ENCODE measurements around the gene POLD4.

The POLD4 gene

DNA sequence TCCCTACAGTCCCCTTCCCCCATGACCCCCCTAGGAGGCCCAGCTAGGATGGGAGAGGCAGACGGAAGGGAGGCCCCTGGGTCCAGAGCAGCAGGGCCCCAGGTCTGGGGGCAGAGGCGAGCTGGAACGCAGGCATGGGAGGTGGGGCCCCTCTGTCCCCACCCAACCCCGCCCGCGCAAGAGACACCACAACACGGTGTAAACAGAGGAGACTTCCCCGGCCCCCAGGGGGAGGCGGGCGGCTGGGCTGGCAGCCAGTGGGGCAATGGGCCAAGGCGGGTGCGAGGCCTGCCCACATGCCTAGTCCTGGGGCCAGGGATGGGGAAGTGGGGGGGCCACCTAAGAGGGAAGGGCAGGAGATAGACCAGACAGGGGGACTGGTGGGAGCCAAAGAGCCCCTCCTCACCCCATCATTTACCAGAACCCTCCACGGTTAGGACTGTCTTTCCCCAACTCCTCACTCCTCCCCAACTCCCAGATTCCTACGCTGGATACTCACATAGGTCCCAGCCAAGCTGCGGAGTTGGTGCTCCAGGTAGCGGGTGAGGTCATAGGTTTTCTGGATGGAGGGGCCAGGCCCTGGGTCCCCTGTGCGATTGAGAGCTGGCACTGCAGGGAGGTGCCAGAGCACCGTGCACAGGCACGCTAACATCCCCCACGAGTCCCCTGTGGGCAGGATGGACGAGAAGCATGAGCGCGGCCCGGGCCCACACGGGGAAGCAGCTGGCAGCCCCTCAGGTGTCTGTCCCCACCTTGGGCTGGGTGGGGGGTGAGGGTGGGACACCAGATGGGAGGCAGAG, 13.8 kb upstream of the POLD4 start:
- WGBS (ENCODE audit: extremely low coverage, insufficient coverage, insufficient read length) = no CpG with 5 or more reads among the region's 25 CpGs

DNA sequence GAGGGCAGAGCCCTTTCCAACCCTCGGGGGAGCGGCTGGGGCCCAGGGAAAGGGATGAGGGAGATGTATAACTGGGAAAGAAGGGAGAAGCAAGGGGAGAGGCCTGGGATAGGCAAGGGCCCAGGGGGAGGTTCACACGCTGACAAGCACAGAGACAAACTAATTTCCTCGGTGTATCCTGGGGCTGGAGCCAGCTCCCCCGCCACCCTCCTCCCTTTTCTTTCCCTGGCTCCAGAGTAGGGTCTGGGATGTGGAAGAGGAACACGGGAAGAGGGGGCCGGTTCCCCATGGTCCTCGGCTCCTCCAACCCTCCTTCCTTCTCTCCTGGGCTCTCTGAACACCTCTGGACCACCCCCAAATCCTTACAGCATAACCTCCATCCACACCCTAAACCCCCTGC, 13.2 kb upstream of the POLD4 start:
- no peak overlapping the region for H3K4me3 ChIP-seq (ENCODE audit: low read depth, low read length)
- H3K4ac ChIP-seq (ENCODE audit: low read depth, low read length) = no peak overlapping the region
- H3K27me3 ChIP-seq (ENCODE audit: insufficient read depth, low read length) = no peaks in the 10 kb centered on the region
- DNase-seq = no peak
- no peak overlapping the region for H3K14ac ChIP-seq (ENCODE audit: low read length)
- no peaks in the 10 kb centered on the region for H3K79me2 ChIP-seq (ENCODE audit: control insufficient read depth, insufficient read depth, low read length, poor library complexity)
- H2BK5ac ChIP-seq (ENCODE audit: low read depth, low read length, poor library complexity) = no peak overlapping the region
- no peak overlapping the region for H3K4me2 ChIP-seq (ENCODE audit: low read length)
- H2AFZ ChIP-seq (ENCODE audit: insufficient read depth, low read length, poor library complexity) = no peak overlapping the region
- no peak overlapping the region for H4K12ac ChIP-seq (ENCODE audit: low read depth, low read length)
- no peak overlapping the region for H3K9ac ChIP-seq (ENCODE audit: low read length)
- H3K36me3 ChIP-seq (ENCODE audit: control insufficient read depth in 1 of 2, insufficient read depth in 2 of 2, low read length in 2 of 2) = peaks cover 4 to 9% of the 10 kb centered on the region in 2 experiments
- WGBS (ENCODE audit: extremely low coverage, insufficient coverage, insufficient read length) = no CpG with 5 or more reads among the region's 8 CpGs
- no peak overlapping the region for H2BK12ac ChIP-seq (ENCODE audit: low read length)
- no peak overlapping the region for H3K27ac ChIP-seq (ENCODE audit: low read depth, low read length)
- H3K9me3 ChIP-seq (ENCODE audit: insufficient read depth, low read depth, low read length) = peaks cover 4% of the 10 kb centered on the region
- no peak overlapping the region for H2BK120ac ChIP-seq (ENCODE audit: insufficient read depth, low read length, poor library complexity)
- H4K91ac ChIP-seq (ENCODE audit: low read depth, low read length) = no peak overlapping the region
- no peak overlapping the region for H2AK5ac ChIP-seq (ENCODE audit: low read length)
- peaks cover 5% of the 10 kb centered on the region for H3K79me1 ChIP-seq (ENCODE audit: low read length)
- H3K4me1 ChIP-seq (ENCODE audit: control insufficient read depth in 1 of 2, insufficient read depth in 2 of 2, low read length in 2 of 2) = peaks cover 23 to 24% of the 10 kb centered on the region in 2 experiments
- H3K23ac ChIP-seq (ENCODE audit: low read length) = no peak overlapping the region
- H3K18ac ChIP-seq (ENCODE audit: low read length) = no peak overlapping the region
- no peak overlapping the region for H4K8ac ChIP-seq (ENCODE audit: low read depth, low read length)

More for the DNA sequence above, 13.8 kb upstream of the POLD4 start:
- H3K4me3 ChIP-seq (ENCODE audit: low read depth, low read length) = no peak overlapping the region
- no peak overlapping the region for H4K12ac ChIP-seq (ENCODE audit: low read depth, low read length)
- H2BK120ac ChIP-seq (ENCODE audit: insufficient read depth, low read length, poor library complexity) = no peak overlapping the region
- no peak overlapping the region for H3K4me2 ChIP-seq (ENCODE audit: low read length)
- H3K79me2 ChIP-seq (ENCODE audit: control insufficient read depth, insufficient read depth, low read length, poor library complexity) = no peaks in the 10 kb centered on the region
- peaks cover 29 to 30% of the 10 kb centered on the region in 2 experiments for H3K4me1 ChIP-seq (ENCODE audit: control insufficient read depth in 1 of 2, insufficient read depth in 2 of 2, low read length in 2 of 2)
- H3K18ac ChIP-seq (ENCODE audit: low read length) = no peak overlapping the region
- no peaks in the 10 kb centered on the region for H3K27me3 ChIP-seq (ENCODE audit: insufficient read depth, low read length)
- no peak overlapping the region for H3K27ac ChIP-seq (ENCODE audit: low read depth, low read length)
- no peak overlapping the region for H3K23ac ChIP-seq (ENCODE audit: low read length)
- H2BK12ac ChIP-seq (ENCODE audit: low read length) = no peak overlapping the region
- H4K91ac ChIP-seq (ENCODE audit: low read depth, low read length) = no peak overlapping the region
- H3K36me3 ChIP-seq (ENCODE audit: control insufficient read depth in 1 of 2, insufficient read depth in 2 of 2, low read length in 2 of 2) = peaks cover 4 to 9% of the 10 kb centered on the region in 2 experiments
- no peak for DNase-seq
- no peak overlapping the region for H4K8ac ChIP-seq (ENCODE audit: low read depth, low read length)
- H3K9ac ChIP-seq (ENCODE audit: low read length) = no peak overlapping the region
- H3K9me3 ChIP-seq (ENCODE audit: insufficient read depth, low read depth, low read length) = peaks cover 4% of the 10 kb centered on the region
- H2AFZ ChIP-seq (ENCODE audit: insufficient read depth, low read length, poor library complexity) = peak overlapping the region; percentile 10
- no peak overlapping the region for H3K14ac ChIP-seq (ENCODE audit: low read length)
- no peak overlapping the region for H3K4ac ChIP-seq (ENCODE audit: low read depth, low read length)
- H2BK5ac ChIP-seq (ENCODE audit: low read depth, low read length, poor library complexity) = no peak overlapping the region
- no peak overlapping the region for H2AK5ac ChIP-seq (ENCODE audit: low read length)
- H3K79me1 ChIP-seq (ENCODE audit: low read length) = peaks cover 8% of the 10 kb centered on the region

DNA sequence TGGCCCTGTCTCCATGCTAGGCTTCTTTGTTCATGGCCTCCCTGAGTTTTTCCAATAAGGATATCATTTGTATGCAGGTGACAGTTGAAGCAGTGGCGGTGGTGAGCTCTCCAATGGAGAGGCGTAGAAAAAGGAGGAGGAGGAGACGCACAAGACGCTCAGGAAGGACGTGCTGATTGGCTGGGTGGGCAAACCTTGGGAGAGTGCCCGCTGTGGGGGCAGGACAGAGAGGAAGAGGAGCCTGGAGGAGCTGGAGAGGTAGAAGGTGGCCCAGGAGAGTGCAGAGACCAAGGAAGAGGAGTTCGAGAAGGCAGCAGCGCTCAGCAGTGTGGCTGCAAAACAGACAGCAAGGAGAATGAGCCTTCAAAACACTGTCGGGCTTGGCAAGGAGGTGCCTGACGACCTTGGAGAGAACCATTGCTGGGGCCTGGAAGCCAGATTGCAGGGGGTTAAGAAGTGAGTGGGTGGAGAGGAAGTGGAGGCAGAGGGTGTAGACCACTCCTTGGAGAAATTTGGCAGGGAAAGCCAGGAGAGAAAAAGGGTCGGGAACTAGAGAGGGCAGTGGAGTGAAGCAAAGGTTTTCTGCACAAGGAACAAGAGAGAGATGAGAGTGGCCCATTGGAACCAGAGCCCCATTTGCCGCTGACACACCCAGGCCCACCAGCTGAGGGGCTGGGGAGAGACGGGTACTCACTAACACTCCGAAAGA, 12.5 kb upstream of the POLD4 start:
- H2AFZ ChIP-seq (ENCODE audit: insufficient read depth, low read length, poor library complexity) = no peak overlapping the region
- no peak overlapping the region for H4K91ac ChIP-seq (ENCODE audit: low read depth, low read length)

DNA sequence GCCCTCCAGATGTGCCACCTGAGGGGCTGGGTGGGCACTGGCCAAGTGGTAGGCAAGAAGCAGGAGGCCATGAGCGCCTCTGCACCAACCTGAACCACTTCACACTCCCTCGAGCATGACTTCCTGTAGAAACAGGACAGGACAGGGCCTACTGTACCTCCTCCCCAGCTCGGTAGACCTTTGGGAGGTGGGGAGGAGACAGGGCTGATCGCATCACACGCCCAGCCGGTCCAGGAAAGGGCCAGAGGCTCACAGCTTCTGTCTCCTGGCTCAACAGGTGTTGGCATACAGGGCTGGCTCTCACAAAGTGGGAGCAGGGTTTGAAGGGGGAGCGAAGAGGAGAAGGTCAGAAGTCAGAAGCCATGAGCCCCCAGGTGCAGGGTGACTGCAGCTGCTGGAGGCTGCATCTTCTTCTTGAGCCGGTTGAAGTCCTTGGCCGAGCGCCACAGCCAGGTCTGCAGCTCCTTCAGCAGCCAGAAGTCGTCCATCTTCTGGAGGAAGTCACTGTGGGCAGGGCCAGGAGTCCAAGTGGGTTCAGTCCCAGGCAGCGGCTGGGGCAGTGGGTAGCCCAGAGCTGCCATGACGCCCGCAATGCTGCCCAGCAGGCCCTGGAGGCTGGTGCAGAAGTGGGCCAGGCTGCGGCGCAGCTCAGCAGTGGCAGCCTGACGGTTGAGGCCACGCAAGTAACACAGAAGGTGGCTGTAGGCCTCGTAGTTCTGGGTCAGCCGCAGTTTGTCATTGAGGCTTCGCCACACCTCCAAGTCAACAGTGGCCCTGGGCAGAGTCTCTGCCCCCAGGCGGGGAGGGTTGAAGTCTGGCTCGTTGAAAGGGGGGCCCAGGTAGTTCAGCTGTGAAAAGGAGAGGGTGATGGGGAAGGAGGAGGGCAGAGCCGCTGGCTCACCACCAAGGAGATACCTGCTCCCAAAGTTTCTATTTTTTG, 11.7 kb upstream of the POLD4 start:
- Histone ChIP-seq H3K27me3 (ENCODE audit: insufficient read depth, low read length) (no peaks in the 10 kb centered on the region), H4K8ac (ENCODE audit: low read depth, low read length) (no peak overlapping the region), H2AK5ac (ENCODE audit: low read length) (no peak overlapping the region), H3K36me3 (ENCODE audit: control insufficient read depth in 1 of 2, insufficient read depth in 2 of 2, low read length in 2 of 2) (peaks cover 4 to 9% of the 10 kb centered on the region in 2 experiments), H4K91ac (ENCODE audit: low read depth, low read length) (no peak overlapping the region), H3K79me1 (ENCODE audit: low read length) (peaks cover 5% of the 10 kb centered on the region), H2BK120ac (ENCODE audit: insufficient read depth, low read length, poor library complexity) (no peak overlapping the region), H3K23ac (ENCODE audit: low read length) (no peak overlapping the region), H3K4ac (ENCODE audit: low read depth, low read length) (no peak overlapping the region), H4K12ac (ENCODE audit: low read depth, low read length) (no peak overlapping the region), H3K27ac (ENCODE audit: low read depth, low read length) (no peak overlapping the region), H3K4me1 (ENCODE audit: control insufficient read depth in 1 of 2, insufficient read depth in 2 of 2, low read length in 2 of 2) (peaks cover 10 to 11% of the 10 kb centered on the region in 2 experiments), H3K18ac (ENCODE audit: low read length) (no peak overlapping the region), H2BK12ac (ENCODE audit: low read length) (no peak overlapping the region), H3K9me3 (ENCODE audit: insufficient read depth, low read depth, low read length) (peaks cover 4% of the 10 kb centered on the region), H3K4me2 (ENCODE audit: low read length) (no peak overlapping the region), H2BK5ac (ENCODE audit: low read depth, low read length, poor library complexity) (no peak overlapping the region), H3K4me3 (ENCODE audit: low read depth, low read length) (no peak overlapping the region), H3K79me2 (ENCODE audit: control insufficient read depth, insufficient read depth, low read length, poor library complexity) (no peaks in the 10 kb centered on the region), H3K9ac (ENCODE audit: low read length) (no peak overlapping the region), H2AFZ (ENCODE audit: insufficient read depth, low read length, poor library complexity) (no peak overlapping the region), H3K14ac (ENCODE audit: low read length) (no peak overlapping the region)
- DNase-seq = no peak
- WGBS (ENCODE audit: extremely low coverage, insufficient coverage, insufficient read length) = no CpG with 5 or more reads among the region's 24 CpGs

More for the DNA sequence above, 12.5 kb upstream of the POLD4 start:
- no CpG with 5 or more reads among the region's 14 CpGs for WGBS (ENCODE audit: extremely low coverage, insufficient coverage, insufficient read length)
- Histone ChIP-seq H2AK5ac (ENCODE audit: low read length) (no peak overlapping the region), H3K4ac (ENCODE audit: low read depth, low read length) (no peak overlapping the region), H4K12ac (ENCODE audit: low read depth, low read length) (no peak overlapping the region), H3K4me1 (ENCODE audit: control insufficient read depth in 1 of 2, insufficient read depth in 2 of 2, low read length in 2 of 2) (peaks cover 17 to 18% of the 10 kb centered on the region in 2 experiments), H3K79me2 (ENCODE audit: control insufficient read depth, insufficient read depth, low read length, poor library complexity) (no peaks in the 10 kb centered on the region), H4K8ac (ENCODE audit: low read depth, low read length) (no peak overlapping the region), H3K79me1 (ENCODE audit: low read length) (peaks cover 5% of the 10 kb centered on the region), H3K27me3 (ENCODE audit: insufficient read depth, low read length) (no peaks in the 10 kb centered on the region), H2BK120ac (ENCODE audit: insufficient read depth, low read length, poor library complexity) (no peak overlapping the region), H3K18ac (ENCODE audit: low read length) (no peak overlapping the region), H2BK5ac (ENCODE audit: low read depth, low read length, poor library complexity) (no peak overlapping the region), H3K23ac (ENCODE audit: low read length) (no peak overlapping the region), H2BK12ac (ENCODE audit: low read length) (no peak overlapping the region), H3K27ac (ENCODE audit: low read depth, low read length) (no peak overlapping the region), H3K4me3 (ENCODE audit: low read depth, low read length) (no peak overlapping the region), H3K9me3 (ENCODE audit: insufficient read depth, low read depth, low read length) (peaks cover 4% of the 10 kb centered on the region), H3K9ac (ENCODE audit: low read length) (no peak overlapping the region), H3K14ac (ENCODE audit: low read length) (no peak overlapping the region), H3K4me2 (ENCODE audit: low read length) (no peak overlapping the region), H3K36me3 (ENCODE audit: control insufficient read depth in 1 of 2, insufficient read depth in 2 of 2, low read length in 2 of 2) (peaks cover 4 to 9% of the 10 kb centered on the region in 2 experiments)
- DNase-seq = no peak

All from trophoblast cell (in vitro differentiated cells and primary cell).